Aorta (tissue), 5 donors: Measurements from ENCODE around the gene KATNA1. TPM values are rescaled to one million over a fixed set of nuclear protein-coding genes. Genes with fewer than 3 reads are reported as not detected.

Experiments used
- ATAC-seq: fragments of 200-7000 bp; cut with Tn5 transposase; one replicate; pipeline ENCODE4 v1.9.1; 2022; ENCODE audit warnings: moderate library complexity; ENCODE audit not compliant: low FRiP score
- DNase-seq, 2 donors: peaks; one replicate each; pipeline ENCODE4 v3.0.0-alpha.2; 2020
- H3K27ac ChIP-seq, 2 donors: one replicate each; pipeline ENCODE4 v1.5.1; 2013; ENCODE audit warnings: low read length in 2 of 2, mild to moderate bottlenecking in 2 of 2, moderate library complexity in 2 of 2, control low read depth in 1 of 2, inconsistent platforms in 1 of 2, low read depth in 1 of 2
- H3K27me3 ChIP-seq, 2 donors: one replicate each; pipeline ENCODE4 v1.6.1; 2013; ENCODE audit warnings: control low read depth in 1 of 2, low read length in 1 of 2, mild to moderate bottlenecking in 1 of 2, moderate library complexity in 1 of 2; ENCODE audit not compliant: insufficient read depth in 2 of 2, control insufficient read depth in 1 of 2
- H3K36me3 ChIP-seq, 2 donors: one replicate each; pipeline ENCODE4 v1.6.1; 2013; ENCODE audit warnings: control low read depth in 1 of 2, low read length in 1 of 2, mild to moderate bottlenecking in 1 of 2; ENCODE audit not compliant: insufficient read depth in 2 of 2, control insufficient read depth in 1 of 2
- H3K4me1 ChIP-seq, 2 donors: one replicate each; pipeline ENCODE4 v1.6.1; 2013; ENCODE audit warnings: low read length in 2 of 2, control low read depth in 1 of 2, mild to moderate bottlenecking in 1 of 2, moderate library complexity in 1 of 2; ENCODE audit not compliant: insufficient read depth in 2 of 2, control insufficient read depth in 1 of 2
- H3K4me3 ChIP-seq, 2 donors: one replicate each; pipeline ENCODE4 v1.5.1; 2013; ENCODE audit warnings: low read length in 2 of 2, control low read depth in 1 of 2, mild to moderate bottlenecking in 1 of 2
- H3K9me3 ChIP-seq: one replicate; pipeline ENCODE4 v1.6.1; 2013; ENCODE audit warnings: mild to moderate bottlenecking, low read length; ENCODE audit not compliant: control insufficient read depth
- WGBS, 2 donors: extraction: QIAGEN DNeasy Blood & Tissue Kit; methylation state at CpG; one replicate each; pipeline ENCODE4 v1.1.7; 2013; 5-methylcytosine and 5-hydroxymethylcytosine counted together
- intact Hi-C, 2 donors: fragments of 100-400 bp; cut with DNase I; formaldehyde crosslinking; loops; one replicate each; pipeline versions ENCODE4 v1.14.2 to v1.15.0; 2022
- polyA plus RNA-seq, 2 donors: library from polyadenylated mRNA; stranded (reverse); fragments of 200-250 nt; gene quantifications; one replicate each; pipeline ENCODE4 v1.2.3, GENCODE V29; 2013
- total RNA-seq, 2 donors: library from RNA; stranded (reverse); fragmentation: NEBNext Ultra II Directional; extraction: Animal tissue kit (Norgen Biotek cat#: 25700); gene quantifications; one replicate each; pipeline ENCODE4 v1.2.1, GENCODE V29; 2021
- donor health status: healthy with polysubstance abuse.
- donor health status: Bipolar disorder and iron deficiency.
- donor health status: DM: no; HTN: no; CAD: no.
- donor health status: DM: no; HTN: no; CAD: no.
- donor health status: DM: yes; HTN: yes; CAD: no.

KATNA1 gene
- total and polyA plus RNA-seq, 4 donors: 15.9 to 19.8 (median 17.5) TPM

DNA sequence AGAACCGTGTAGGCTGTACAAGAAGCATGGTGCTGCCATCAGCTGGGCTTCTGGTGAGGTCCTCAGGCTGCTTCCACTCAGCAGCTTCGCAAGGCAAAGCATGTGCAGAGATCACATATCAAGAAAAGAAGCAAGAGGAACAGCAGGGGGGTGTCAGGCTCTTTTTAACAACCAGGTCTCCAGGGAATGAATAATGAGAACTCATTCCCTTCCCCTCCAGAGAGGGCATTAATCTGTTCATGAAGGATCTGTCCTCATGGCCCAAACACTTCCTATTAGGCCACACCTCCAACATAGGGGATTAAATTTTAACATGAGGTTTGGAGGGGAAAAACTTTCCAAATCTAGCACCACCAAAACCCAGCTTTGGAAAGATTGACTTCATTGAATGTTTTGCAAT, 62.4 kb downstream of the KATNA1 start:
- H3K9me3 ChIP-seq: no peaks in the 10 kb centered on the region
- no peaks in the 10 kb centered on the region for H3K27me3 ChIP-seq
- H3K4me3 ChIP-seq: no peak overlapping the region
- no peaks in the 10 kb centered on the region for H3K4me1 ChIP-seq
- 96 to 98% methylated on average over 2 of the region's 2 CpGs for WGBS, 2 donors
- intact Hi-C loops: no loop called here
- ATAC-seq (no peak), DNase-seq (no peak)
- H3K36me3 ChIP-seq: no peaks in the 10 kb centered on the region
- H3K27ac ChIP-seq: no peak overlapping the region

GRCh38 chr6:149581349-149581748, 67.2 kb downstream of the KATNA1 start:
- intact Hi-C loops: no loop called here
- no peak for DNase-seq
- Histone ChIP-seq H3K4me1 (no peaks in the 10 kb centered on the region), H3K27me3 (no peaks in the 10 kb centered on the region), H3K4me3 (no peak overlapping the region), H3K27ac (no peak overlapping the region), H3K9me3 (no peaks in the 10 kb centered on the region), H3K36me3 (peaks cover 0 to 2% of the 10 kb centered on the region in 2 donors)
- ATAC-seq: no peak
- WGBS, 2 donors: 97% methylated on average over 5 of the region's 5 CpGs

DNA sequence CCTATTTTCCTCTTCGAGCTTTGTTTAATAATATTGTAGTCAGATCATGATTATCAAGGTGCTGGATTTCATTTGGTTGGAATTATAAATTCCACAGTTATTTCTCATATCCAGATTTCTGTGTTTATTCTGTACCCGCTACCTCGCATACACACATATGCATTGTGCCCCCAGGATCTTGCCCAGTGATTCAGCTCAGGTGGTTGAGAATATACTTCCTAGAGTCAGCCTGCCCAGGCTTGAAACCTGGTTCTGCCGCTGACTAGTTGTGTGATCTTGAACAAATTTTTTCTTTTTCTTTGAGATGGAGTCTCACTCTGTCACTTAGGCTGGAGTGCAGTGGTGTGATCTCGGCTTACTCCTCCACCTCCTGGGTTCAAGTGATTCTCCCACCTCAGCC, 67.6 kb downstream of the KATNA1 start:
- DNase-seq: no peak
- intact Hi-C loops: no loop called here
- peaks cover 0 to 2% of the 10 kb centered on the region in 2 donors for H3K36me3 ChIP-seq
- no peak overlapping the region for H3K27ac ChIP-seq
- no peaks in the 10 kb centered on the region for H3K9me3 ChIP-seq
- 95 to 98% methylated on average over 5 of the region's 5 CpGs for WGBS, 2 donors
- no peaks in the 10 kb centered on the region for H3K4me1 ChIP-seq
- H3K27me3 ChIP-seq: no peaks in the 10 kb centered on the region
- no peak overlapping the region for H3K4me3 ChIP-seq
- no peak for ATAC-seq

DNA sequence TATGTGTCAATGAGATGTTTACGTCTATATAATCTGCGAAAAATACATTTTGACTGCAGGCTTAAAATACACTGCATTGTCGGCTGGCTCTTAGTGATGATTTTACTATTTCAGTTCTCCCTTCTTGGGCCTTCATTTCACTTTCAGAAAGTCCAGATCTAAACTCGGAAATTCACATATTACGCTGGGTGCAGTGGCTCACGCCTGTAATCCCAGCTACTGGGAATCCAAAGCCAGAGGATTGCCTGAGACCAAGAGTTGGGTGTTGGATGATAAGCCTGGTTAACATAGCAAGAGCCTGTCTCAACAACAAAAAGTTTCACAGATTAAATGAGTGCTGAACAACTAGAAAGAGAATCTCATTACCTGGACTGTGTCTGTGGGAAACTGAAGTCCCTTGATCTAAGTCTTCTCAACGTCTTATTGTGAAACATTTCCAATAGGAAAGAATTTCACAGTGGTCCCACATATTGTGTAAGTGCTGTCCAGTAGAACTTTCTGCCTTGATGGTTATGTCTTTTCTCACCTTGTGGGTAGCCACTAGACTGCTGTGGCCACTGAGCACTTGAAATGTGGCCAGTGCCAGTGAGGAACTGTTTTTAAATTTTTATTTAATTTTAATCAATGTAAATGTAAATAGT, 80.4 kb downstream of the KATNA1 start:
- WGBS, 2 donors: 86 to 87% methylated on average over 7 of the region's 7 CpGs
- Histone ChIP-seq H3K4me3 (no peak overlapping the region), H3K27ac (no peak overlapping the region), H3K4me1 (peaks cover 1 to 3% of the 10 kb centered on the region in 2 donors), H3K27me3 (no peaks in the 10 kb centered on the region), H3K36me3 (no peaks in the 10 kb centered on the region), H3K9me3 (no peaks in the 10 kb centered on the region)
- ATAC-seq (no peak), DNase-seq (no peak)
- intact Hi-C loops: loop anchor here in 1 of 2 donors (10.0 kb wide), 1 partner anchor 357 kb away; the partner anchor contains the start of gene RAET1G

- peaks cover 1 to 3% of the 10 kb centered on the region in 2 donors for H3K4me1 ChIP-seq
- 34 to 39% methylated on average over 12 of the region's 12 CpGs for WGBS, 2 donors
- no peak overlapping the region for H3K27ac ChIP-seq
- no peaks in the 10 kb centered on the region for H3K36me3 ChIP-seq
- no peaks in the 10 kb centered on the region for H3K27me3 ChIP-seq
- DNase-seq (no peak), ATAC-seq (no peak)
- H3K9me3 ChIP-seq: no peaks in the 10 kb centered on the region
- peak overlapping the region; percentile 61 to 96 for H3K4me3 ChIP-seq
- intact Hi-C loops: loop anchor here in 1 of 2 donors (10.0 kb wide), 1 partner anchor 358 kb away; the partner anchor contains the start of gene RAET1G
Measured at GRCh38 chr6:149567194-149567586, 81.3 kb downstream of the KATNA1 start.

DNA sequence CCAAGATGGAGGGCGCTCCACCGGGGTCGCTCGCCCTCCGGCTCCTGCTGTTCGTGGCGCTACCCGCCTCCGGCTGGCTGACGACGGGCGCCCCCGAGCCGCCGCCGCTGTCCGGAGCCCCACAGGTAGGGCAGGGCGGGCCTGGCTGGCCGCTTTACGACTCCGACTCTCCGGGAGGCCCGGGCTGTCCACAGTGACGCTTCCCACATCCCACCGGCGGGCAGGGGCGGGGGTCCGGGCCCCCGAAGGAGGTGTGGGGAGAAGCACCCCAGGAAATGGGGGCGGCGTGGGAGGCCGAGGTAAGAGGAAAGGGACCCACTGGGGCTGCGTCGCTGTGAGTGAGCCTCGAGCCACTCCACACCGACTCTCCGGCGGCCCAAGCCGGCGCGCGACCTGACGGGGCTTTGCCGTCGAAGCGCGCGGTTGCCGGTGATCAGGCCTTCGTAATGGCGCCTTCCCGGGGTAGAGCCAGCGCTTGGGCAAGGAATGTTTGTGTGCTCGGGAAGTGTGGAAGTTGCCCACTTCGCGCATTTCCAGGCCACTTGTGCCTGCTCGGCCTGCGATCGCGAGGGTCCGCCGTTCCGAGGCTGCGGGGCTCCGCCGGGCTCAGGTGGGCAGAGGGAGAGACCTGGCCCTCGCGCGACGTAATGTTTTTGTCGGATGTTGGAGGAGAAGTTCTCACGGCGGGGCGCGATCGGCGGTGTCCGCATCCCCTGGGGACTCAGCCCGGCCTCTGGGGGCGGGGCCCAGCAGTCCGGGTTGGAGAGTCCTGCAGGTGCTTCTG, 81.9 kb downstream of the KATNA1 start:
- no peaks in the 10 kb centered on the region for H3K9me3 ChIP-seq
- peak overlapping the region; percentile 64 to 89 for H3K27ac ChIP-seq
- intact Hi-C loops: loop anchor here in 1 of 2 donors (10.0 kb wide), 1 partner anchor 358 kb away; the partner anchor contains the start of gene RAET1G
- DNase-seq (peak; percentile 64 to 84), ATAC-seq (peak; percentile 73)
- H3K4me3 ChIP-seq: peak overlapping the region; percentile 61 to 96
- H3K36me3 ChIP-seq: no peaks in the 10 kb centered on the region
- no peaks in the 10 kb centered on the region for H3K27me3 ChIP-seq
- WGBS, 2 donors: 0% methylated on average over 75 to 81 of the region's 81 CpGs
- peaks cover 1 to 3% of the 10 kb centered on the region in 2 donors for H3K4me1 ChIP-seq

GRCh38 chr6:149565527-149566409, 82.7 kb downstream of the KATNA1 start, which contains the start of gene GINM1:
TSS of gene GINM1 (plus strand) at chr6:149566375. CDS start at chr6:149566415, 40 bp downstream.
- peaks cover 1 to 3% of the 10 kb centered on the region in 2 donors for H3K4me1 ChIP-seq
- 0 to 1% methylated on average over 55 to 59 of the region's 59 CpGs for WGBS, 2 donors
- no peaks in the 10 kb centered on the region for H3K36me3 ChIP-seq
- peak within 1 kb of the TSS; percentile 64 to 89 for H3K27ac ChIP-seq
- peak; percentile 98 for ATAC-seq
- no peaks in the 10 kb centered on the region for H3K27me3 ChIP-seq
- DNase-seq: peak; percentile 95 to 99
- intact Hi-C loops: loop anchor here in 1 of 2 donors (10.0 kb wide), 1 partner anchor 359 kb away; the partner anchor contains the start of gene RAET1G
- H3K9me3 ChIP-seq: no peaks in the 10 kb centered on the region
- H3K4me3 ChIP-seq: peak within 1 kb of the TSS; percentile 89 to 96

DNA sequence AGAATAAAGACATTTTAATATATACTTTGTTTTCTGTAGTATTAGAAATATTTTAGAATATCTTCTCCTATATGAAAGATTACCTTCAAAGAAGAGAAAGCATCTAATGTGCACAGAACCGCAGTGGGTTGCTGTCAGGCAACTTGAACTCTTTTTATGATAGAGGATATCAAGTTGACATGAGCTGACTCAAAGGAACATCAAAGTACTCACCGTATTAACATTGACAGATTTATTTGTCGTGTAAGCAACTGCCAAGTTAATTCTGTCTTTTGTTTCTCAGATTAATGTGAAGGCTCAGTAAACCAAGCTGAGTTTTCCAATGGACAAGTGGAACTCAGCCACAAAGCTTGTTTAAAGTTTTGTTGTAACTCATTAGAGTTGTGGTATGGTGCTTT, 84.6 kb downstream of the KATNA1 start:
- ATAC-seq: no peak
- H3K4me1 ChIP-seq: peaks cover 1 to 3% of the 10 kb centered on the region in 2 donors
- H3K36me3 ChIP-seq: no peaks in the 10 kb centered on the region
- no peaks in the 10 kb centered on the region for H3K27me3 ChIP-seq
- no peak for DNase-seq
- H3K4me3 ChIP-seq: no peak overlapping the region
- 74 to 84% methylated on average over 3 of the region's 3 CpGs for WGBS, 2 donors
- intact Hi-C loops: loop anchor here in 1 of 2 donors (2.0 to 10.0 kb wide), 2 partner anchors 17 to 361 kb away; partner anchors contain the start of genes PPIL4 and RAET1G
- no peak overlapping the region for H3K27ac ChIP-seq
- H3K9me3 ChIP-seq: no peaks in the 10 kb centered on the region
